Stimulated activated CD8-positive, alpha-beta memory T cell treated with anti-CD3 and anti-CD28 coated beads, Interleukin-2, amount 100 ng/mL, for 1 hour (primary cell): ENCODE results near the gene NSUN2.
"Not testable (repeated sequence)": the region's sequence is repeated elsewhere in the genome, so short reads cannot be mapped to it uniquely, and the experiment has no call there.

Experiments used
- DNase-seq, 2 donors: peaks; one replicate each; pipeline ENCODE4 v3.0.0-alpha.2; 2020; ENCODE audit warnings: low read depth in 2 of 2

NSUN2 gene

DNA sequence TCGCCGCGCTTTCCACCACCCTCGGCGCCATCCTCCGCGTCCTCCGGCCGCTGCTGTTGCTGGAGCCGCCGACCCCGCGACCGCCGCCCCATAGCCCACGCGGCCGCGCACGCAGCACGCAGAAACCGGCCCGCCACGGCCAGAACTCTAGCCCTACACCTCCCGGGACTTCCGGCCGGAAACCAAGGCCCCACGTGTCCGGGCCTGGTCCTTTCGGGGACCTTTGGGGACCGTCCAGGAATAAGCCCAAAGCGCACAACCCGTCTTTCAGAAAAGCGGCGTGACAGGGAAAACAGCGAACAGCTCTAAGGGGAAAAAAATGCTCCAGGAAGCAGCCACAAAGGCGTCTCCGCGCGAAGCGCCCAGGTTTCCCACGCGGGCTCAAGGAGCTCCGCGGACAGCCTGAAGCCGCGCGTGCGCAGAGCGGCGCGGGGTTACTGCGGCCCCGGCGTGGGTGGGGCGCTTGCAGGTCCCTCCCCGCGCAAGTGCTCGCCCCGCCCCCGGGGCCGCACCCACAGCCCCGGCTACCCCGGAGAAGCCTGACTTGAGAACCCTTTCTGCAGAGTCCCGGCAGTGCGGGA, at the start of gene NSUN2, which contains the start of gene SRD5A1:
Gene NSUN2 (minus strand): TSS at position 157 of the 581 bp plus-strand sequence. CDS start 65 bp downstream, at position 92.
Gene SRD5A1 (plus strand): TSS at position 553 of the 581 bp plus-strand sequence. CDS start 137 bp downstream, outside the sequence.
- peak; percentile 86 to 87 for DNase-seq

DNA sequence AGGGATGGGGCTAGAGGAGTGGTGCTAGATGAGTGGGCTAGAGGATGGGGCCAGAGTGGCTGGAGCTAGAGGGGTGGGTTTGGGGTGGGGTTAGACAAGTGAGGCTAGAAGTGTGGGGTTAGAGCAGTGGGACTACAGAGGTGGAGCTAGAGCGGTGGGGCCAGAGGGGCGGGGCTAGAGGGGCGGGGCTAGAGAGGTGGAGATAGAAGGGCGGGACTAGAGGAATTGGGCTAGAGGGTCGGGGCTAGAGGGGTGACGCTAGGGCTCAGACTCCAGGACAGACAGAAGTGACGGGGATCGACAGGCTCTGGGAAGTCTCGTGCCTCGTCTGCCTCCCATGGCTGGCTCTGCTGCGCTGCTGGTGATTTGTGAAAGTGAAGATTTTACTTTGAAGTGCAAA, 49.4 kb upstream of the NSUN2 start:
- DNase-seq: no peak

DNA sequence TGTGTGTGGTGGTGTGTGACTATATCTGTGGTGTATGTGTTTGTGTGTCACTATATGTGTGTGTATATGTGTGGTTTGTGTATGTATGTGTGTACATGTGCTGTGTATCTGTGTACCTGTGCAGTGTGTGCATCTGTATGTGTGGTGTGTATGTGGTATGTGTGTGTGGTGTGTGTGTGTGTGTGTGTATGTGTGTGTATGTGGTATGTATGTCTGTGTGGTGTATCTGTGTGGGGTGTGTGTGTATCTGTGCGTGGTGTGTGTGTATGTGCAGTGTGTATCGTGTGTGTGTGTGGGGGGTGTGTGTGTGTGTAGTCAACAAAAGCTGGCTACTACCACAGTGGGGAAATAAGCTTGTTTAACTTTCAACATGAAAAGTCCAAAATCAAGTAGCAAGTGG, 48.8 kb upstream of the NSUN2 start:
- DNase-seq: no peak

DNA sequence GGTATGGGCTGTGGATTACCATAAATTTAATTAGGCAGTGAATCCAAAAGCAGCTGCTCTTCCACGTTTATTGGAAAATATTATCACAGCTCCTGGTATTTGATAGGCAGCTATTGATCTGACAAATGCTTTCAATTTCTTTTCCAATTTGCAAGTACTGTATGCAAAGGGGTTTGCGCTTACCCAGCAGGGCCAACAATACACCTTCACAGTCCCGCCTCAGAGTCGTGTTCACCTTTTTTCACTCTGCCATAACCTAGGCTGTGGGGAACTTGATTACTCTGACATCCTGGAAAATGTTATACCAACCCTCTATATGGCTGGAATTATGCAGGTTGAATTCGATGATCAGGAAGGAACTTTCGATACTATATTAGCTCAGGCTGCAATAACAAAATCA, 48.1 kb upstream of the NSUN2 start:
- no peak for DNase-seq

DNA sequence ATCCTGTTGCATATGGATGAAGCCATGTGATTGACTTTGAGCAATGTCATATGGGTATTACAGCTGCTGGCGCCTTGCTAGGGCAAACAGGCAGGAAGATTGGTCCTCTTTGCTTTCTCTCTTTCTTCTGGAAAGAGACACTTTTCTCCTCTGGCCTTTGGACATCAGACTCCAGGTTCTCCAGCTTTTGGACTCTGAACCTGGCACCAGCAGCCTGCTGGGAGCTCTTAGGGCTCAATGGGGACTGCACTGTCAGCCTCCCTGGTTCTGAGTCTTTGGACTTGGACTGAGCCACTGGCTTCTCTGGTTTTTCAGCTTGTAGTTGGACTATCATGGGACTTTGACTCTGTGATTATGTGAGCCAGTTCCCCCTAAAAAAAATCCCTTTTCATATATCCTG, 45.5 kb upstream of the NSUN2 start:
- DNase-seq: no peak

DNA sequence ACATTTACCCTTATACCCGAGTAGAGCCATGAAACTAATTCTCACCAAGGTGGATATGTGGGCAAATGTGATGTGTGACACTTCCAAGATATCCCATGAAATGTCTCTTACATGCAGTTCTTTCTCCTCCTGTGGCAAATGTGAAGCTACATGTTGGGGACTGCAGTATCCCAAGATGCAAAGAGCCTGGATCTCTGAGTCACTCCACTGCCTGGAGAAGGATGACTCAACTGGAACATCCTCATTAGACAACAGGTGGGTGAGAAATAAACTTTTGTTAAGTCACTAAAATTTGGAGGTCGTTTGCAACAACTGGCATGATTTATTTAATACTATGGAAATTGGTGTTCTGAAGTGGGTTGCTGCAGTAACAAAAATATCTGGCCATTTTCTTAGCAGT, 43.9 kb upstream of the NSUN2 start:
- DNase-seq: no peak

DNA sequence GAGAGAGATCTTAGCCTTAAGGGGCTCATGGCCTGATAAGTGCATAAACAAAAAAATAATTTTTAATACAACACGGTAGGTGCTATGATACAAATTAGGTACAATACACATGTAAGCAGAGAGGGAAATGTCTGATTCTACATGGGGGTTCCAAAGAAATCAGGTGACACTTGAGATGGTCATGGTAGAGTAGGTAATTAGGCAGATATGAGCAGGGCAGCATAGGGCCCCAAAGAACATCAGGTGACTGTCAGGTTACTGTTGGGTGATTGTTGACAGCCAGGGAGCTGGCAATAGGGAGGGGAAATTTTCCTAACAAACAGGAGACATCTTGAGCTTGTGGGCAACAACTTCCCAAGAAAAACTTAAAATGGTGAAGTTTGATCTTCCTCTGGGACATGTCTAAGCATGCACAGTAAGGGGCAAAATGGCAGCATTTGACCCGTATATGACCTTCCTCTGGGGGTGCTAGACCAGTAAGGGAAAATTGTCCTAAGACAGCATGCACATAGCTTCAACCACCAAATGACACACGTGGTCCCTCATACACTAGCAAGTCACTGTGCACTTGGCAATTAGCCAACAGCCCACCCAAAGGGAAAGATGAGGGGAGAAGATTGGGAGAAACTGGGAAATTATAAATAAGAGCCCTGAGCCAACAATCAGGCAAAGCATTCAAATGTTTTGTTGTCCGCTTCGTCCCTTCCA, 43.1 kb upstream of the NSUN2 start:
- DNase-seq: no peak

DNA sequence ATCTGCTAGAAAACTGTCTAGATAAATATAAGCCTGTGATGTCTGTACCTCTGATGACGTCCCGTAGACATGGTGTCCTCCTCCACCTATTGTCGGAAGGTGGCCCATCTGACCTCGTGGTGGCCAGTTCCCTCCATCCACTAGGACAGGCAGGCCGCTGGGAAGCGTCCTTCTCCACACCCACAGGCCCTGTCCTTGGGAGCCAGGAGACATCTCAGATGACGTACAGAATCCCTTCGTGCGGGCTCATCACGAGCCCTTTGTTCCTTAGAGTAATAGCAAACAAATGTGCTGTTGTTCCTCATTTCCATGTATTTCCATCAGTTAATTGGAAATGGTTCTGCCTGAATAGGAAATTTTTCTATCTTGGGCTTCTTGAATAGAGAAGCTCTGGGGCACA, 42.0 kb upstream of the NSUN2 start:
- DNase-seq: no peak

DNA sequence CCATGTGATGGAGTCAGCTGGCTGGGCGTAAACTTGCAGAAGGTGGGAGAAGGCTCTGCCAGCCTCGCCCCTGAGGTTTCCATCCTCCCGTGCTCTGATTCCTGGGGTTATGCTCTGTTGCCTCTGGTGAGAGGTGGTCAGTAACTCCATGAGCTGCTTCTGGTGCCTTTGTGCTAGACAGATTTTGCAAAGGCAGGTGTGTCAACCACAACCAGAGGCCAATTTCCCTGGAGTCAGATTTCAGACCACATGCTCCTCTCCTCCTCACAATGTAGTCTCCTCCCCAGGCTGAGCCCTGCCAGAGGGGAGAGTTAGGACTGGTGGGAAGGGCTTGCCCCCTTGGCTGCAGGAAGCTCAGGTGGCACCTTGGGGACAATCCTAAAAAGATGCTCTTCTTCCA, 41.6 kb upstream of the NSUN2 start:
- DNase-seq: no peak

DNA sequence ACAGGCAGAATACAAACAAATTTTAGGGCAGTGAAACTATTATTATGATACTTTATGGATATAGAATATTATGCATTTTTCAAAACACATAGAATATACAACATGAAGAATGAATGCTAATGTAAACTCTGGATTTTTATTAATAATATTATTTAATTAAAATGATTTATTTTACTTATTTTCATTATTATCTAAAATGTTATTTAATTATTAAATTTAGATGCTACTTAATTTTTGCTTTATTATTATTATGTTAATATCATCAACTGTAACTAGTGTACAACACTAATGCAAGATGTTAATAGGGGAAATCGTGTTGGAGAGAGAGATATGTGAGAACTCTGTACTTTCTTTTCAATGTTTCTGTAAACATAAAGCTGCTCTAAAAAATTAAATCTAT, 41.1 kb upstream of the NSUN2 start:
- no peak for DNase-seq

DNA sequence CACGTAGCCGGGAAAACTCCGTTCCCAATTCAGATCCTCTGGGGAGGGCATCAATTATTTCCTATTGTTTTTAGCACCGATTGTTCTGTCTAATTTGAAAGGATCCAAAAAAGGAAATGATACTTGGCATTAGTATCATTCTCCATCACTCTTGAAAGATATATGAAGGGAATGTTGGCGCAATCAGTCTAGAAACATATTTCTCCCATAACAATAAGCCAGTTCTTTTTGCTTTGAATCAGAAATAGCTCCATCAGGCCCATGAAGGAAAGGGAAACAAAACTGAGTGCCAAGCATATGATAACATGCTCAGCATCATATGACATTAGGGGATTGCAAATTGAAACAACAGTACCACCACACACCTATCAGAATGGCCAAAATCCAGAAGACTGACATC, 40.2 kb upstream of the NSUN2 start:
- no peak for DNase-seq

DNA sequence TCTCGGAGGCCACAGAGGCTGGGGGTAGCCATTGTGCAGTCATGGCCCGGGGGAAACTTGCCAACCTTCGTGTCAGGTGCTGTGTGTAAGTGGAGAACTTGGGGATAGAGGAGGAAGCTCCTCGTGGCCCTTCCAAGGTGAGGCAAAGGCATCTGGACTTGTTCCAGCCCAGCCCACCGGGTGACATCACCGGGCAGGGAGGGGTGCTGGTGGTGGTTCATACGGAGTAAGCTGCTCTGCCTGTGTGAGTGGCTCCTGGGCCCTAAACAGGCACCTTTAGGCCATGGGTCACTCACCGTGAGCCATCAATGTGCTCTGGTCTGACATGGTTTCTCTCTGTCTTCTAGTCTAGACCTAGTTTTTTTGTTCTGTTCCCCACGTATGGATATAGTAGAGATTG, 35.9 kb upstream of the NSUN2 start:
- not testable (repeated sequence) for DNase-seq

DNA sequence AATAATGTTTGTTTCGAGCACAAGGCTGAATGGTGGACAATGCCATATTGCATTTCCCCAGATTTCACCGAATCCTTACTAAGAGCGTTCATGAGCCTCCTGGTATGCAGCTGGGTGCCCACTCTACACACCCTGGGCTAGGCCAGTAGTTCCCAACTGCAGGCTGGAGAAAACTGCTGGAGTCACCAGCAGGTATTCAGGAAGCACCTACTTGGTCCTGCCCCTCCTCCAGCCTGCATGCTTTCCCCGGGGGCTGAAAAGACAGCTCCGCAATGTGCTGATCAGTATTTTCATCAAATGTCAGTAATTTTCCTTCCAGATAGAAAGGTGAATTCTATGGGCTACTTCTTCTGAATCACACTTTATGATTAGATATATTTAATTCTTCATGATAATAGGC, 34.8 kb upstream of the NSUN2 start:
- DNase-seq: no peak

DNA sequence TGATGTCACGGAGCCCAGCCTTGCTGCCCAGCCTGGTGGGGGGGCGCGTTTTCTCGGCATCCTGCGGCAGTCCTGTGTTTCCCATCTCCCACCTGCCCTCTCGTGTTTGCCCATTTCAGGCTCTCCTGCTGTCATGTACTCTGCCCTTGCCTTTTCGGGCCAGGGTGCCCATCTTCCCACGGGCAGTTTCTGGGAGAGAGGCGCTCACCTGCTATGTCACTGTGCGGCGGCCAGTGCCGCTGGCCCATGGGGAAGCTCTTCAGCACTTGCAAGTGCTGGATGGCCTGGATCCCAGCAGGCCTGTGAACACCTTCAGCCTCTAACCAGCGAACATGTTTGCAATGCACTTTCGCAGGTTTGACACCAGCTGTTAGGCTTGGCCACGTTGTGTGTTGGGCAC, 33.9 kb upstream of the NSUN2 start:
- no peak for DNase-seq

DNA sequence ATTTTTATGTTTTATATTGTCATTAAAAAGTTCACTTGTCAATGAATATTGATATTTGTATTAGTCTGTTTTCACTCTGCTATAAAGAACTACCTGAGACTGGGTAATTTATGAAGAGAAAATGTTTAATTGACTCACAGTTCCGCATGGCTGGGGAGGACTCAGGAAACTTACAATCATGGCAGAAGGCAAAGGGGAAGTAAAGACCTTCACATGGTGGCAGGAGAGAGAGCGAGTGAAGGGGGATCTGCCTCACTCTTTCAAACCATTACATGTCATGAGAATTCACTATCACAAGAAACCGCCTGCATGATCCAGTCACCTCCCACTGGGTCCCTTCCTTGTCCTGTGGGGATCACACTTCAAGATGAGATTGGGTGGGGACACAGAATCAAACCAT, 27.8 kb upstream of the NSUN2 start:
- no peak for DNase-seq

DNA sequence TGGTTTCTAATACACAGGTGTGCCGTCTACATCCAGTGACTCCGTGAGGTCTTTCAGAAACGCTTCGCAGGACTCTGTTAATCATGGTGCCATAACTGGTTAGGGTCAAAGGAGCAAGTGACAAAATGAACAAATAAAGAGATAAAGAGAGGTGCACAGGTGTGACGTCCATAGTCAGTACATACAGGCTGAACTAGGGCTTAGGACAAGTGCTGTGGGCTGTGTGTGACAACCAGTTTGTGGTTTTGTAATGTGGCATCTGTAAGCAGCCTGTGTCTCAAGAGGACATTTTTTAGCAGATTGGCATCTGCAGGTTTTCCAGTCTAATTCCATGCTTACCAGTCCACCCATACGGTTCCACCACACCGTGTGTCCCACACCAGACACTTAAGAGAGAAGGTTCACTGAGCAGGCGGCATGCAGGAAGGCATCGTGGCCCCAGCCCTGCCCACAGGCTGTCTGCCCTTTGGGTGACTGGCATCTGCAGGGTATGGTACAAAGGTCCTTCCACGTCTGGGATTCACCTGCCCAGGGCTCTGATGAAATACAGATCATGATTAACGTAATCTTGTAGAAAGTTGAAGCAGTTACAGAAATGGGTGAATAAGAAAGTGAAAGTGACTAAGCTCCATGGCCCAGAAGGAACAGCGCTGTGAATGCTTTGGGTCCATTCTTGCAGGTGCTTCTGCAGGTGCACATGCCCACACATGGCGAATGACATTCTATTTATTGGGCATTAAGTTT, 27.3 kb upstream of the NSUN2 start:
- no peak for DNase-seq

DNA sequence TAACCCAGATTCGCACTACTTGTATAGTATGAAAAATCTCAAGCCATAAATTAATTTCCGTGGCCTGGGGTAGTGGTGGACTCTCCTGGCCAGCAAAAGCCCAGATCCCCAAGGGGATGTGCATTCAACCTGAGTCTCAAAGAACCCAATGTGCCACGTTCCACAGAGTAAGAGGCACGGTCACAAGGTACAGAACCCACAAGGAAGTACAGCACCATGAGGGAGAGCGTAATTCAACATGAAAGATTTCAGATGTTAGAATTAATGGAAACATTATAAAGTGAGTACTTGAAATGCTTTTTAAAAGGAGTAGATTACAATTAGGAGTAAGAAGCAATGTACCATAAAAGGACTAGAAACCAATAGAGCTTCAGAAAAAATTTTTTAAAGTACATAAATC, 23.8 kb upstream of the NSUN2 start:
- no peak for DNase-seq

DNA sequence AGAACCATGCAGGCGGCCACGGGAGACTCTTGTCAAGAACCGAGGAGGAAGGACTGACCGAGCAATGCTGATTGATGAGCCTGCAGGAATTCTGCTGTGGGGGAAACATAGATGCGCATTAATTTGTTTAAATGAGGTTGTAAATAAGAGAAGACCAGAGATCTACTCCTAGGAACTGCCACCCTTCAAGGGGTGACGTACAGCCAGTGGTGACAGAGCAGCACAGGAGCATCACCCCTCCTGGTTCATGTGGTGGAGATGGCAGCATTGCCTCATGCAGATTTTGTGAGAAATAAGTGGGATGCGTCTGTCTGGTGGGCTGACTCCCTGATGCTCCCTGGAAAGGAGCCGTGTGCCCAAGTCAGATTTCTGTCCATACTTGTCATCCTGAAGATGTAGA, 22.6 kb upstream of the NSUN2 start:
- DNase-seq: no peak

DNA sequence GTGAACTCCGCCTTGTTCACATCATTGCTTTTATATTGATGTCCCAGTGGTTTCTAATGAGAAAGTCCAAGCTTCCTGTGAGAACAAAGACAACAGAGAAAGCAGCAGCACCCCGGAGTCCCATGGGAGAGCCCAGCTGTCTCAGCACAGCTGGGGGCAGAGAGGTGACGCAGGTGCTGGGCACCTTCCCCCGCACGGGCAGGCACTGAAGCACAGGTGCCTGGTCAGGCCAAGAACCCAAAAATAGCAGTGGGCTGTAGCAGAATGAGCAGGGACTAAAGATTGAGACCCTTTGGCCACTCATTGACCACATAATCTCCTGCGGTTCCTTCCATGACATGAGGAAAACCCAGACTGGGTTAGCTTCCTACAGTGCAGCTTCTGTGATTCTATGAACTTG, 19.2 kb upstream of the NSUN2 start:
- DNase-seq: no peak

DNA sequence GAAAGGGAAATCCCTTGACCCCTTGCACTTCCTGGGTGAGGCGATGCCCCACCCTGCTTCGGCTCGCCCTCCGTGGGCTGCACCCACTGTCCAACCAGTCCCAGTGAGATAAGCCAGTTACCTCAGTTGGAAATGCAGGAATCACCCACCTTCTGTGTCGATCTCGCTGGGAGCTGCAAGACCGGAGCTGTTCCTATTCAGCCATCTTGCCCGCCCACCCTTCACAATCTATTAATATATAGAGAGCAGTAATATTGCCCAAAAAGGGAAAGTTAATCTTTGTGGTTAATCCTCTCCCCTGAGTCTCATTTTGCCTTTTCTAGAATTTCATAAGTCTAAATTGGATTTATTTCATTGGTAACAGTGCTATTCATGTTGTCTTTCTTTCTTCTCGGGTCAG, 16.8 kb upstream of the NSUN2 start:
- no peak for DNase-seq

DNA sequence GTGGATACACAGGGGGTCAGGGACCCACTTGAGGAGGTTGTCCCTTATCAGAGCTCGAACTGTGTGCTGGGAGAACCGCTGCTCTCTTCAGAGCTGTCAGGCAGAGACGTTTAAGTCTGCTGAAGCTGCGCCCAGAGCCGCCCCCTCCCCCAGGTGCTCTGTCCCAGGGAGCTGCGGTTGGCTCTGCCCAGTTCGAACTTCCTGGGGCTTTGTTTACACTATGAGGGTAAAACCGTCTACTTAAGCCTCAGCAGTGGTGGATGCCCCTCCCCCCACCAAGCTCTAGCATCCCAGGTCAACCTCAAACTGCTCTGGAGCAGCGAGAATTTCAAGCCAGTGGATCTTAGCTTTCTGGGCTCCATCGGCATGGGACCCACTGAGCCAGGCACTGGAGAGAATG, 16.3 kb upstream of the NSUN2 start:
- DNase-seq: no peak

DNA sequence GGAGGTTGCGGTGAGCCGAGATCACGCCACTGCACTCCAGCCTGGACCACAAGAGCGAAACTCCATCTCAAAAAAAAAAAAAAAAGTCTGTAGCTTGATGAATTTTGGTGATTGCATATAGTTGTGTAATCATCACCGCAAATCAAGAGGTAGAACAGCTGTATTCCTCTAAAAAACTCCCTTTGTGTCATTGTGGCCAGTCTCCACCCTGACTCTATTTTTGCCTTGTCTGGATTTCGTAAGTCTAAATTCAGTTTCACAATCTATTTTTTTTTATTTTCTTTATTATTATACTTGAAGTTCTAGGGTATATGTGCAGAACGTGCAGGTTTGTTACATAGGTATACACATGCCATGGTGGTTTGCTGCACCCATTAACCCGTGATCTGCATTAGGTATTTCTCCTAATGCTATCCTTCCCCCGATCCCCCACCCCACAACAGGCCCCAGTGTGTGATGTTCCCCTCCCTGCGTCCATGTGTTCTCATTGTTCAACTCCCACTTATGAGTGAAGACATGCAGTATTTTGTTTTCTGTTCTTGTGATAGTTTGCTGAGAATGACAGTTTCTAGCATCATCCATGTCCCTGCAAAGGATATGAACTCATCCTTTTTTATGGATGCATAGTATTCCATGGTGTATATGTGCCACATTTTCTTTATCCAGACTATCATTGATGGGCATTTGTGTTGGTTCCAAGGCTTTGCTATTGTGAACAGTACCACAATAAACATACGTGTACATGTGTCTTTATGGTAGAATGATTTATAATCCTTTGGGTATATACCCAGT, 12.9 kb upstream of the NSUN2 start:
- not testable (repeated sequence) for DNase-seq
